Natural killer cell treated with Interleukin-12 subunit alpha and Interleukin-12 subunit beta and Interleukin-15 and Interleukin-18, amount 100 ng/mL, for 72 hours (primary cell): ENCODE measurements around the gene PCNX2. TPM values are rescaled to one million over a fixed set of nuclear protein-coding genes. Genes with fewer than 3 reads are reported as not detected.
"Not testable (repeated sequence)": the region's sequence is repeated elsewhere in the genome, so short reads cannot be mapped to it uniquely, and the experiment has no call there.

Source experiments
- ATAC-seq, 2 donors: fragments of 150-1000 bp; cut with Tn5 transposase in 1 of 2; sonication (Bioruptor Pico), chemical (Tn5 transposase) in 1 of 2; 2 replicates each; pipeline ENCODE4 v1.10.0; 2021
- DNase-seq: peaks from one replicate; pipeline ENCODE4 v3.0.0; 2022; ENCODE audit warnings: low spot score
- H3K27ac Mint-ChIP-seq, 2 donors: 1 replicate in 1 of 2; 2 replicates in 1 of 2; pipeline ENCODE4 v1.8.0; 2022; ENCODE audit warnings: mixed read lengths in 2 of 2, mild to moderate bottlenecking in 1 of 2, moderate library complexity in 1 of 2
- H3K27me3 Mint-ChIP-seq, 2 donors: 1 replicate in 1 of 2; 2 replicates in 1 of 2; pipeline ENCODE4 v1.8.0; 2022; ENCODE audit warnings: mixed read lengths in 2 of 2
- H3K36me3 Mint-ChIP-seq: one replicate; pipeline ENCODE4 v1.8.0; 2022; ENCODE audit warnings: mixed read lengths
- H3K4me1 Mint-ChIP-seq, 2 donors: 1 replicate in 1 of 2; 2 replicates in 1 of 2; pipeline ENCODE4 v1.8.0; 2022; ENCODE audit warnings: low read depth in 2 of 2, mixed read lengths in 2 of 2, mild to moderate bottlenecking in 1 of 2
- H3K4me3 Mint-ChIP-seq: one replicate; pipeline ENCODE4 v1.8.0; 2022; ENCODE audit warnings: mixed read lengths
- H3K9me3 Mint-ChIP-seq: 2 replicates; pipeline ENCODE4 v1.8.0; 2022; ENCODE audit warnings: mixed read lengths
- total RNA-seq, 2 donors: library from RNA; stranded (reverse); gene quantifications; one replicate each; pipeline ENCODE4 v1.2.3, GENCODE V29; 2022

PCNX2 gene
- total RNA-seq, 2 donors from 2014 or later = 7.1 to 30.8 TPM

DNA sequence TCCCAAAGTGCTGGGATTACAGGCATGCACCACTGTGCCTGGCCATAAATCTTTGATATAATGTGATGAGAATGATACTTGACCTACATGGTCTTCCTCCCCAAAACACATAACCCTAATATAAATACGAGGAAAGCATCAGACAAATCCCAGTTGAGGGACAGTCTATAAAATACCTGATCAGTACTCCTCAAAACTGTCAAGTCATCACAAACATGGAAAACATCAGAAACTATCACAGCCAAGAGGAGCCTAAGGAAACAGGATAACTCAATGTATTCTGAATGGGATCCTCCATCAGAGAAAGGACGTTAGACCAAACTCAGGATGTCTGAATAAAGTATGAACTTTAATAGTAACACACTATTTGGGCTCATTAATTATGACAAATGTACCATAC is 172.7 kb downstream of the PCNX2 start:
- Mint-ChIP-seq H3K4me1 (no peaks in the 10 kb centered on the region), H3K9me3 (no peaks in the 10 kb centered on the region), H3K27ac (no peak overlapping the region), H3K4me3 (no peak overlapping the region), H3K36me3 (no peaks in the 10 kb centered on the region), H3K27me3 (no peaks in the 10 kb centered on the region)
- no peak for DNase-seq
- ATAC-seq = no peak

DNA sequence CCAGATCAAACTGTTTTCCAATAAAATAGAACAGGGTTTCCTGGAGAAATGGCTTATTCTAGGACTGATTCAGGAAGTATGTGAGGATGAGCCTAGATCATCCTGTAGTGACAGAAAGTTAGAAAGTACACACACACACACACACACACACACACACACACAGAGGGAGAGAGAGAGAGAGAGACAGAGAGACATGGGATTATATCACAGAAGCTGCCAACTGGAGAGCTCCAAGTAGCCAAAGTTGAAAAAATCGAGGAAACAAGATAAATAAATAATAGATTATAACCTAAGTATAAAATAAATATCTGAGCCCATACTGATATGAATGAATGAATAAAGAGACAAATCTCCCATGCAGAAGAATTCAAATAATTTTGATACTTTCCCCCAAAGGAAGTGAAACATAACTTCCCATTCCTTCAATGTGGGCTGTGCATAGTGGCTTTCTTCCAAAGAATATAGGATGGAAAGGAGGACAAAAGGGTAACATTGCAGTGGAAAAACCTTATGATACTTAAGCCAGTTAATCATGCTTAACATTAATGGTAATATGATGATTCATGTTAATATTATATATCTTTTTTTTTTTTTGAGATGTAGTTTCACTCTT is 173.5 kb downstream of the PCNX2 start:
- ATAC-seq = no peak
- Mint-ChIP-seq H3K9me3 (no peaks in the 10 kb centered on the region), H3K27me3 (no peaks in the 10 kb centered on the region)

DNA sequence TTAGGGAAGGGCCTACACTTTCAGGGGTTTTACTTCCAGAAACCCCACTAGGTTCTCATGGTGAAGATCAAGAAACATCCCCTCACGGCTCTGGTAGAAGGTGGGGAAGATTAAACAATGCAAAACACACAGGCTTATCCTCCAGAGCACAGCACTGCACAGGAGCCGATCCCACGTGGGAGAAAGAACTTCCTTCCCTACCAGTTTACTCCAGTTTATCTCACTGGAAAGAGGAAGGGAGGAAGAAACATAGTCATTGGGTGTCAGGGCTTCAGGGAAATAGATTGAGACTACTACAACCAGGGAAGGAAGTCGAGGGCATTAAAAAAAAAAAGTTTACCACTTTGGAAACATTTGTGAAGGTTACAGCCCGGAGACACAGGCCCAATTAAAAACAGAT is 180.7 kb downstream of the PCNX2 start:
- ATAC-seq (no peak), DNase-seq (no peak)
- peak overlapping the region; percentile 95 to 97 for H3K27ac Mint-ChIP-seq
- no peaks in the 10 kb centered on the region for H3K27me3 Mint-ChIP-seq
- peak overlapping the region; percentile 87 for H3K4me3 Mint-ChIP-seq
- H3K36me3 Mint-ChIP-seq = peaks cover 11% of the 10 kb centered on the region
- no peaks in the 10 kb centered on the region for H3K9me3 Mint-ChIP-seq
- peaks cover 42 to 44% of the 10 kb centered on the region in 2 donors for H3K4me1 Mint-ChIP-seq

More for the DNA sequence above, 173.5 kb downstream of the PCNX2 start:
- Mint-ChIP-seq H3K36me3 (no peaks in the 10 kb centered on the region), H3K4me3 (no peak overlapping the region), H3K27ac (no peak overlapping the region), H3K4me1 (no peaks in the 10 kb centered on the region)
- no peak for DNase-seq

DNA sequence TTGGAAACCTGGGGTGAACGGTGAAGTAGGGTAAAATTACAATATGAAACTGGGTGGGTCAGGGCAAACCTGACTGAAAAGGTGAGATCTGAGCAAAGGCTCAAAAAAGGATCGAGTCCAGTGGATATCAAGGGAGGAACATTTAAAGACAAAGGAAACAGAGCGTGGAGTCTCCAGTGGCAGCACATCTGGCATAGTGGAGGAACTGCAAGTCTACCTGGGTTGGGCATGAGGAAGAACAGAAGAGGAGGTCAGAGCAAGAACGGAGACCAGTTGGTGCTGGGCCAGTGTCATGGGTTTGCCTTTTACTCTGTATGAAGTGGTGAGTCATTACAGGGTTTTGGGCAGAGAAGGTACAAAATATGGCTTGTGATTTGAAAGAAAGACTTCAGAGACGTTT is 181.4 kb downstream of the PCNX2 start:
- peaks cover 15% of the 10 kb centered on the region for H3K36me3 Mint-ChIP-seq
- peak overlapping the region; percentile 87 for H3K4me3 Mint-ChIP-seq
- H3K27me3 Mint-ChIP-seq = no peaks in the 10 kb centered on the region
- H3K9me3 Mint-ChIP-seq = no peaks in the 10 kb centered on the region
- H3K4me1 Mint-ChIP-seq = peaks cover 42 to 44% of the 10 kb centered on the region in 2 donors
- no peak for ATAC-seq
- H3K27ac Mint-ChIP-seq = peak overlapping the region; percentile 95 to 97
- no peak for DNase-seq

DNA sequence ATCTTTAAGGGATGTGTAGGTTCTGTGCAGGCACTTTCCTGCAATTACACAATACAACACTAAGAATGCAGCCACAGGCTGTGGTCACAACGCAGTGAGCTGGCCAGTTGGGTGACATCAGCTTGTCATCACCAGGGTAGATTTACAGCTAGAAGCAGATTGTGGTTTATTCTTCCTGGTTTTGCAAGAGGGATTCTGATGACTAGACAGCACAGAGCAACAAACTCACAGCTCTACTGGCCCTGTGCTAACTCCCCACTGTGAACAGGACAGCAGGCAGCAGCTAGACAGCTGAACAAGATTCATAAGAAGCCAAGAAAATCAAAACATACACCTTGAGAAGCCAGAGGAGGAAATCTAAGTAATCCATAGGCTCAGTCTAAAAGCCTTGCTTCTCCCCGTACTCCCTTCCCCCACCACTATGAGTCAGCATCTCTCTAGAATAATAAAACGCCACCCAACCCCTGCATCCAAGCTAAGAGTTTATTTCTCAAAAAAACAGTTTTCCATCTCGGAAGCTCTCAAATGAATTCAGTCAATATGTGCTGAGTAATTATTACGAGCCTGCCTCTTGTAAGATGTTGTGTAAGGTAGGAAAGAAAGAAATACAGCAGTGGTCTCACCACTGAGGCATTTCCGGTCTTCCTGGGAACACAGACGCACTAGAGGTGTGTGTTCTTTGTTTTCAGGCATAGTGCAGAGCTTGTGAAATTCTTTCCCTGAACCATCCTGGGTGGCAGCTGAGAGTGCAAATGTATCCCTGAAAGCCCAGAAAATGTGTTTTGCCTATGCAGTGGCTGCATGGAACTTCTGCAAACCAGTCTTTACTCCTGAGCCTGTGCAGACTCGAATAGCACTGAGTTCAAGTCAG is 182.3 kb downstream of the PCNX2 start:
- ATAC-seq (peak; percentile 98 to 99), DNase-seq (peak; percentile 90)
- peaks cover 15% of the 10 kb centered on the region for H3K36me3 Mint-ChIP-seq
- peaks cover 42 to 44% of the 10 kb centered on the region in 2 donors for H3K4me1 Mint-ChIP-seq
- no peaks in the 10 kb centered on the region for H3K9me3 Mint-ChIP-seq
- H3K27me3 Mint-ChIP-seq = no peaks in the 10 kb centered on the region
- peak overlapping the region; percentile 95 to 97 for H3K27ac Mint-ChIP-seq
- H3K4me3 Mint-ChIP-seq = peak overlapping the region; percentile 87

DNA sequence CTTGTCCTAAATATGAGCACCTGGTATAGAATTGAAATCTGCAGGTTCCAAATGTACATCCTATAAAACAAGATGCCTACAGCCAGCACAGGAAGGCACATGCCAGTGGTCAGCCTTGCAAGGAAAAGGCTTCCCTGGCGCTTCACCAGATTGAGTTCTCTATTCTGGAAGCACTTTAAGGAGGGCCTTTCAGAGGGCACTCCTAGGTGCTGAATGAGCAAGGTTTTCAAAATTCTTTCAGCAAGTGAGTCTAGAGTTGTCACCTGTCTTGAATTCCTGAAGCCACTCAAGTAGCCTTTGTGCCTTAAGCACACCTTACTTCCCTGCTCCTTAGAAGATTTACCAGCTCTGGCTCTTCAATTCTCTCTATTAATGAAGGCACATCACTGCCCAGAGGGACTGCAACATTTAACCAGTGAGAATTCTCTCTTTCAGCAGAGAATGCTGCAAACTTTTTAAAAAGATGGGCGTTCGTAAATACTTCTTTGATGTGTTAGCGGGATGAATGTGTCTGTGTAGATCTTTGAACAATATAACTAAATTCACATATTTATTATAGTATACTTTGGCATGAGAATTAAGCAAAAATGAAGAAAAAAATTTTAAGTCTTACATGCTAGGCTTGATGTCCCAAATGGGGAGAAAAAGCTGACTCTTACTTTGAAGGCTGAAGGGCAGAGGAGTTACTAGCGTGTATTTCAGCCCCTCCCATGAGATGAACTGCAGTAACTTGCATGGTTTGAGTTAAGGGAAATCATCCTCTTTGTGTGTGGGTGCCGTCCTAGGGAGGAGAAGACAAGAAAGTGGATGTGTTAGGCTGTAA is 183.1 kb downstream of the PCNX2 start:
- H3K27me3 Mint-ChIP-seq = no peaks in the 10 kb centered on the region
- DNase-seq (no peak), ATAC-seq (no peak)
- H3K9me3 Mint-ChIP-seq = no peaks in the 10 kb centered on the region
- H3K4me1 Mint-ChIP-seq = peaks cover 44 to 45% of the 10 kb centered on the region in 2 donors
- H3K27ac Mint-ChIP-seq = peak overlapping the region; percentile 95 to 97
- H3K4me3 Mint-ChIP-seq = peak overlapping the region; percentile 87
- peaks cover 15% of the 10 kb centered on the region for H3K36me3 Mint-ChIP-seq

DNA sequence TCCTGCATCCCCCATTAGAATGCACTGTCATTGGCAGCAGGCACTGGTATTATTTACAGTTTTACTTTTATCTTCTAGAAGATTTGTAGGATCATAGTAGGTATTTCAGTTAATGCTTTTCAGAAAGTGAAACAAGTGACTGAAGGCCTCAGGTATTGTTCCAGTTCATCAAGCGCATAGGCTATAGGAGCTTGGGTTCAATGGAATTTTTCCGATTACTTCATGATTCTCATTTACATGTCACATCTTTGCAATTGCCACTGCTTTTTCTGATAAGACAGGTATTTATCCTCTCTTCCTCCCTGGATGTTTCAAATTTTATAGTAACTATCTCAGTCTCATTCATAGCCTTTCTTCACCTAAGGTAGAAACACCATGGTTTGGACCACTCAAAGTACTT is 183.8 kb downstream of the PCNX2 start:
- Mint-ChIP-seq H3K9me3 (no peaks in the 10 kb centered on the region), H3K36me3 (peaks cover 15% of the 10 kb centered on the region), H3K4me1 (peaks cover 44 to 45% of the 10 kb centered on the region in 2 donors), H3K27me3 (no peaks in the 10 kb centered on the region), H3K4me3 (no peak overlapping the region), H3K27ac (peak overlapping the region; percentile 95 to 97)
- ATAC-seq = no peak
- no peak for DNase-seq

DNA sequence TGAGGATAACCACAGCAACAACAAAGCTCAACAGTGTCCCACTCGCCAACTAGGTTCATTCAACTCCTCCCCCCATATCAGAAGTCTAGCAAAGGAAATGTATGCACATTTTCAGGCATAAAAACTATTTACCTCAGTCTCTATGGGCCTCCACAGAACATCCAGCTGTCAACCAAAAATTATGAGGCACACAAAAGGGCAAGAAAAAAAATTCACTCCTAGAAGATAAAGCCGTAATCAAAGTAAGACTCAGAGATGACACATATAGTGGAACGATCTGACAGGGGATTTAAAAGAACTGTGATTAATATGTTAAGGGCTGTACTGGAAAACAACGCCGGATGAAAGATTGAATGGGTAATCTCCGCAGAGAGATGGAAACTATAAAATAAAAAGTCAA is 186.4 kb downstream of the PCNX2 start:
- Mint-ChIP-seq H3K27me3 (no peaks in the 10 kb centered on the region), H3K27ac (peak overlapping the region in 1 of 2 donors; percentile 28), H3K36me3 (peaks cover 8% of the 10 kb centered on the region), H3K4me3 (no peak overlapping the region), H3K4me1 (peaks cover 27 to 28% of the 10 kb centered on the region in 2 donors), H3K9me3 (no peaks in the 10 kb centered on the region)
- DNase-seq (no peak), ATAC-seq (no peak)

DNA sequence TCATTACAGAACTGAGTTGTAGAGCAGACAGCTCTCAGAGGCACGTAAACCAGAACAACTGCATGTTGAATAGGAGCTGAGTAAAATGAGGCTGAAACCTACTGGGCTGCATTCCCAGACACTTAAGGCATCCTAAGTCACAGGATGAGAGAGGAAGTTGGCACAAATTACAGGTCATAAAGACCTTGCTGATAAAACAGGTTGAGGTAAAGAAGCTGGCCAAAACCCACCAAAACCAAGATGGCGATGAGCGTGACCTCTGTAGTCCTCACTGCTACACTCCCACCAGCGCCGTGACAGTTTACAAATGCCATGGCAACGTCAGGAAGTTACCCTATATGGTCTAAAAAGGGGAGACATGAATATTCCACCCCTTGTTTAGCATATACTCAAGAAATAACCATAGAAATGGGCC is 187.8 kb downstream of the PCNX2 start:
- H3K4me3 Mint-ChIP-seq, H3K9me3 Mint-ChIP-seq, ATAC-seq, DNase-seq, H3K27me3 Mint-ChIP-seq, H3K36me3 Mint-ChIP-seq: not testable (repeated sequence)
- Mint-ChIP-seq H3K4me1 (peaks cover 14 to 21% of the 10 kb centered on the region in 2 donors), H3K27ac (peak overlapping the region in 1 of 2 donors; percentile 28)

DNA sequence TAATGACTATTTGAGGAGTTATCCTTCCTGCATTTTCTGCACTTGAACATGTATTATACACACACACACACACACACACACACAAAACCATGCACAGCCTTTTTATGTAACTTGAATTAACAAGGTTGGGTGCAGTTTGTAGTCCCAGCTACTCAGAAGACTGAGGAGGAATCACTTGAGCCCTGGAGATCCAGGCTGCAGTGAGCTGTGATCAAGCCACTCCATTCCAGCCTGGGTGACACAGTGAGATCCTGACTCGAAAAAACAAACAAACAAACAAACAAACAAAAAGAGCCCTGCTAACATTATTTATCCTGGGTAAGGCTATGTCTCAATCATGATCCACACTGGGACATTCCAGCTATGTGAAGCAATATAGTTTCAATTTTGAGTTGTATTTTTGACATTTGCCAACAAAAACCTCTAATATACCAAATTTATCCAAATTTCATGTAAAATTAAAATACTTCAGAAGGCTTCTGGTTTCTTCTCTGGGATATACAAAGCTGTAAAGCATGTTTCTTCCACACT is 188.3 kb downstream of the PCNX2 start:
- Mint-ChIP-seq H3K27ac (peak overlapping the region in 1 of 2 donors; percentile 36), H3K27me3 (no peaks in the 10 kb centered on the region), H3K4me3 (no peak overlapping the region), H3K4me1 (peaks cover 9 to 21% of the 10 kb centered on the region in 2 donors), H3K9me3 (no peaks in the 10 kb centered on the region), H3K36me3 (peaks cover 9% of the 10 kb centered on the region)
- no peak for DNase-seq
- ATAC-seq = no peak

DNA sequence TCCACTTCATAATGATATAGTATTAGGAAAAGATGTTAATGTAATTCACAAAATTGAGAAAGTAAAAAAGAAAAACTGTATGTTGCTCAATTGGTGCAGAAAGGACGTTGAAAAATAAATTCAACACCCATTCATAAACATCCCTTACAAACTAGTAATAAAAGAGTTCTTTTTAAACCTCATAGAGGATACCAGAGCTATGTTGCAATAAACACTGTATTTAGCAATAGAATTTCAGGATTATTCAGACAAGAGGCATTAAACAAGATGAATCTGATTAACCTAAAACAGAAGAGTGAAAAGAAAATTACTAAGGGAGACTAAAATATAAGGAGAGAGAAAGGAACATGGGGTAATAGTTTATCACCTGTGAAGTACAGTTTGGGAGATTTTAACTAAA is 190.3 kb downstream of the PCNX2 start:
- DNase-seq (no peak), ATAC-seq (no peak)
- Mint-ChIP-seq H3K36me3 (peaks cover 9% of the 10 kb centered on the region), H3K27me3 (no peaks in the 10 kb centered on the region), H3K4me3 (peak overlapping the region; percentile 1), H3K9me3 (no peaks in the 10 kb centered on the region), H3K4me1 (peaks cover 6 to 22% of the 10 kb centered on the region in 2 donors), H3K27ac (peak overlapping the region in 1 of 2 donors; percentile 46)

DNA sequence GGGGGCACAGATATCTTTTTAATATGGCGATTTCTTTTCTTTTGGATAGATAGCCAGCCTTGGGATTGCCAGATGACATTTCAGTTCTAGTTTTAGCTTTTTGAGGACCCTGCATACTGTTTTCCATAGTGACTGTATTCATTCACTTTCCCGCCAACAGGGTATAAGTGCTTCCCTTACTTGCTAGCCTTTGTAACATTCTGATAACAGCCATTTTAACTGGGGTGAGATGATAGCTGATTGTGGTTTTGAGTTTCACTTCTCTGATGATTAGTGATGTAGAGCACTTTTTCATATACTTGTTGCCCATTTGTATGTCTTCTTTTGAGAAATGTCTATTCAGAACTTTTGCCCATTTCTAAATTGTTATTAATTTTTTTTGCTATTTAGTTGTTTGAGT is 193.2 kb downstream of the PCNX2 start:
- no peak overlapping the region for H3K4me3 Mint-ChIP-seq
- H3K4me1 Mint-ChIP-seq = peaks cover 4 to 25% of the 10 kb centered on the region in 2 donors
- H3K27ac Mint-ChIP-seq = no peak overlapping the region
- ATAC-seq = peak in 1 of 2 donors; percentile 43
- DNase-seq = no peak
- peaks cover 5% of the 10 kb centered on the region for H3K36me3 Mint-ChIP-seq
- H3K9me3 Mint-ChIP-seq = no peaks in the 10 kb centered on the region
- no peaks in the 10 kb centered on the region for H3K27me3 Mint-ChIP-seq

DNA sequence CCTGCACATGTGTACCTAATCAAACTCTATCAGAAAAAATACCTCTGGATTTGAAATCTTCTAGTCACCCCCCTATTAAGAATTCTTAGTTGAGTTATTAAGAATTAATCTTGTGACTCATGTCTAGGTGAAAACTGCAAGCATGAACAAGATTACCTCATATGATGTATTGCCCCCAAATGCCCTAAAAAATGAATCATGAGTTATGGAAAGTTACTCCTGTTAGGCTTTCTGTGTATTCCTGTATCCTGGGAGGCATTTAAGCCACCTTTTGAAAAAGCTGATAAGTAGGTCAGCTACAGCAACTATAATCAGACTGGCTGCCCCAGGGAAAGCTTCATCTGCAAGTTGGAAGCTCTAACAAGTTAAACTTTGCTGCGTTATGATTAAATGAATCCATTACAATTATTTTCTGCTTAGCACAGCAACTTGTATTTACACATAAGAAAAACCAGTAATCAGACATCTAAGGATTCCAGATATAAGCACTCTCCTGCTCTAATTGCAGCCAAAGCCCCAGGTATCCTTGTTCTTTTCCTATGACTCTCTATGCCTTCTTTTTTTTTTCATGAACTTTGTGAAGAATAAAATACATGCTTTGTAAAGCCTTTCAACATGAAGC is 197.5 kb downstream of the PCNX2 start:
- Mint-ChIP-seq H3K4me3 (peak overlapping the region; percentile 8), H3K36me3 (no peaks in the 10 kb centered on the region), H3K27me3 (no peaks in the 10 kb centered on the region), H3K4me1 (peaks cover 4 to 17% of the 10 kb centered on the region in 2 donors), H3K27ac (peak overlapping the region; percentile 5 to 23), H3K9me3 (no peaks in the 10 kb centered on the region)
- ATAC-seq (no peak), DNase-seq (no peak)
